ENCODE data around the gene DGCR2.

DGCR2 gene

DNA sequence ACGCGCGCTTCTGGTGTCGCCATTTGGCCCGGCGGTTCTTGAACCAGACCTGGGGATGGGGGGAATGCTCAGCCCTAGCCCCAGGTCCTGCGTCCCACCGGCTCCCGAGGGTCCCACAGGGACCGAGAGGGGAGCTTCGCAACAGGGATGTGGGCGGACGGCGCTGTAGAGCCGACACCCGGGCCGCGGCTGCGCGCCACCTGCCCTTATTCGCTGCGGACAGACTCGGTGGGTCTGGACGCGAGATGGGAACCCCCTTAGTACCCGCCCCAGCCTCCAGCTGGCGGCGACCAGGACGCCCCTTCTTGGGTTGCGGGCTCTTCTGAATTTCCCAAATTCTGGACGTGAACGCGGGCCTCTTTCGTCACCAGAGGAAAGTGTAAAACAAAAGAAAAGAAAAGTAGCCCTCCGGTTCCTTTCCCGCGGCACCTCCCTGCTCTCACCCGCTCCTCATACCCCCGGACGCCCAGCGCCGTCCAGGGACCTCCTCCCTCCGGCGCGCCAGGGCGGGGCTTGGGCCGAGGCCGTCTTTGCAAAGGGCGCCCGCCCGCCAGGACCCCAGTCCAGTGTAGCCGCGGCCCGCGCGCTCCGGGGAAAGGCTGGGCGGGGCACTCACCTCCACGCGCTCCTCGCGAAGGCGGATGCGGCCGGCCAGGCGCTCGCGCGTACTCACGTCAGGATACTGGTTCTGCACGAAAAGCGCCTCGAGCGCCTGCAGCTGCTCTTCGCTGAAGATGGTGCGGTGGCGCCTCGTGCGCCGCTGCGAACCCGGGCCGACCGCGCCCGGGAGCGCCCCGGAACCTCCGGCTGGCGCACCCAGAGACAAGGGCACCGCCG lies 27.1 kb upstream of the DGCR2 start:
- H3K79me2 ChIP-seq (ENCODE audit: insufficient read depth, low read length): peaks cover 2% of the 10 kb centered on the region
- no peak overlapping the region for H3K4me3 ChIP-seq (ENCODE audit: insufficient read depth, low read length, poor library complexity, severe bottlenecking)
- no peaks in the 10 kb centered on the region for H3K27me3 ChIP-seq (ENCODE audit: low read length)
- no peak overlapping the region for H3K9ac ChIP-seq (ENCODE audit: low read length)
- H3F3A ChIP-seq (ENCODE audit: insufficient read depth): no peaks in the 10 kb centered on the region
- H3K4me2 ChIP-seq (ENCODE audit: low read depth, low read length, poor library complexity, severe bottlenecking): no peak overlapping the region
- H4K20me1 ChIP-seq (ENCODE audit: low read depth, low read length): no peaks in the 10 kb centered on the region
- H3K9me2 ChIP-seq (replicated peaks; ENCODE audit: insufficient read depth, low read length): no peaks in the 10 kb centered on the region
- no peak overlapping the region for H3K27ac ChIP-seq (ENCODE audit: low read depth, low read length)
- no peaks in the 10 kb centered on the region for H3K9me3 ChIP-seq (ENCODE audit: insufficient read depth, low read length)
- H2AFZ ChIP-seq (ENCODE audit: low read depth, low read length, severe bottlenecking): no peak overlapping the region
- H3K36me3 ChIP-seq (ENCODE audit: low read length): no peaks in the 10 kb centered on the region
- TF ChIP-seq, protein P1, sequence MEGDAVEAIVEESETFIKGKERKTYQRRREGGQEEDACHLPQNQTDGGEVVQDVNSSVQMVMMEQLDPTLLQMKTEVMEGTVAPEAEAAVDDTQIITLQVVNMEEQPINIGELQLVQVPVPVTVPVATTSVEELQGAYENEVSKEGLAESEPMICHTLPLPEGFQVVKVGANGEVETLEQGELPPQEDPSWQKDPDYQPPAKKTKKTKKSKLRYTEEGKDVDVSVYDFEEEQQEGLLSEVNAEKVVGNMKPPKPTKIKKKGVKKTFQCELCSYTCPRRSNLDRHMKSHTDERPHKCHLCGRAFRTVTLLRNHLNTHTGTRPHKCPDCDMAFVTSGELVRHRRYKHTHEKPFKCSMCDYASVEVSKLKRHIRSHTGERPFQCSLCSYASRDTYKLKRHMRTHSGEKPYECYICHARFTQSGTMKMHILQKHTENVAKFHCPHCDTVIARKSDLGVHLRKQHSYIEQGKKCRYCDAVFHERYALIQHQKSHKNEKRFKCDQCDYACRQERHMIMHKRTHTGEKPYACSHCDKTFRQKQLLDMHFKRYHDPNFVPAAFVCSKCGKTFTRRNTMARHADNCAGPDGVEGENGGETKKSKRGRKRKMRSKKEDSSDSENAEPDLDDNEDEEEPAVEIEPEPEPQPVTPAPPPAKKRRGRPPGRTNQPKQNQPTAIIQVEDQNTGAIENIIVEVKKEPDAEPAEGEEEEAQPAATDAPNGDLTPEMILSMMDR (IDR thresholded peaks at IDR 0.05; ENCODE audit: insufficient read depth, low read length, poor library complexity, severe bottlenecking): no peak
- TF ChIP-seq EZH2phosphoT487 (conservative IDR thresholded peaks at IDR 0.05; ENCODE audit: low read length): no peak

DNA sequence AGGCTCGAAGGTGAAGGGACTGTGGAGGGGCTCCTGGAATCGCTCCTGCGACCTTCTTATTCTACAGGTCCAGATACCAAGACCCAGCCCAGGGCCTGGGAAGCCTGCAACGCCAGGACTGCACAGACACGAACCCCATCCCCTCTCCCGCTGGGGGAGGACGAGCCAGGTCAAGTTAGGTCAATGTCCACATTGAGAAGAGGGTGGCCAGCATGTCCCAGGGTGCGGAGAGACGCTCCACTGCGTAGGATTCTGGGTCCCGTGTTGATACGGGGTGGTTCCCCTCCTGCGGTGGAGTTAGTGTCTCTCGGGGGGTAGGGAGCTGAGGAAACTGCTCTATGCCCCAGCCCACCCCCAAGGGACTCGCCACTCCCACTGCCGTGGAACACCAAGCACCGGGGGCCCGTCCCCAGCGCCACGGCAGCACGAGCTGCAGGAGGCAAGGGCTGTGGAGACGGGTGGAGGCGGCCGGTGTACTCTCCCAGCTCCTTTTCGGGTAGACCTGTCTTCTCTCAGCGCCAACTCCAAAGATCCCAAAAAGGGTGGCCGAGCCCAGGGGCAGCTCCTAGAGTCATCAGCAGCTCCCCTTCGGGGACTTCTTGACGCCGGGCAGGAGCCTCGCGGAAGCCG lies 26.3 kb upstream of the DGCR2 start:
- peaks cover 9% of the 10 kb centered on the region for H3K79me2 ChIP-seq (ENCODE audit: insufficient read depth, low read length)
- H3K4me3 ChIP-seq (ENCODE audit: insufficient read depth, low read length, poor library complexity, severe bottlenecking): no peak overlapping the region
- no peak overlapping the region for H3K27ac ChIP-seq (ENCODE audit: low read depth, low read length)
- TF ChIP-seq, protein P1 (IDR thresholded peaks at IDR 0.05; ENCODE audit: insufficient read depth, low read length, poor library complexity, severe bottlenecking): no peak
- TF ChIP-seq EZH2phosphoT487 (conservative IDR thresholded peaks at IDR 0.05; ENCODE audit: low read length): no peak
- H3F3A ChIP-seq (ENCODE audit: insufficient read depth): no peaks in the 10 kb centered on the region
- H3K4me2 ChIP-seq (ENCODE audit: low read depth, low read length, poor library complexity, severe bottlenecking): no peak overlapping the region
- H3K27me3 ChIP-seq (ENCODE audit: low read length): no peaks in the 10 kb centered on the region
- no peaks in the 10 kb centered on the region for H3K9me3 ChIP-seq (ENCODE audit: insufficient read depth, low read length)
- no peak overlapping the region for H2AFZ ChIP-seq (ENCODE audit: low read depth, low read length, severe bottlenecking)
- H3K9ac ChIP-seq (ENCODE audit: low read length): no peak overlapping the region
- H4K20me1 ChIP-seq (ENCODE audit: low read depth, low read length): no peaks in the 10 kb centered on the region
- no peaks in the 10 kb centered on the region for H3K36me3 ChIP-seq (ENCODE audit: low read length)
- H3K9me2 ChIP-seq (replicated peaks; ENCODE audit: insufficient read depth, low read length): no peaks in the 10 kb centered on the region

DNA sequence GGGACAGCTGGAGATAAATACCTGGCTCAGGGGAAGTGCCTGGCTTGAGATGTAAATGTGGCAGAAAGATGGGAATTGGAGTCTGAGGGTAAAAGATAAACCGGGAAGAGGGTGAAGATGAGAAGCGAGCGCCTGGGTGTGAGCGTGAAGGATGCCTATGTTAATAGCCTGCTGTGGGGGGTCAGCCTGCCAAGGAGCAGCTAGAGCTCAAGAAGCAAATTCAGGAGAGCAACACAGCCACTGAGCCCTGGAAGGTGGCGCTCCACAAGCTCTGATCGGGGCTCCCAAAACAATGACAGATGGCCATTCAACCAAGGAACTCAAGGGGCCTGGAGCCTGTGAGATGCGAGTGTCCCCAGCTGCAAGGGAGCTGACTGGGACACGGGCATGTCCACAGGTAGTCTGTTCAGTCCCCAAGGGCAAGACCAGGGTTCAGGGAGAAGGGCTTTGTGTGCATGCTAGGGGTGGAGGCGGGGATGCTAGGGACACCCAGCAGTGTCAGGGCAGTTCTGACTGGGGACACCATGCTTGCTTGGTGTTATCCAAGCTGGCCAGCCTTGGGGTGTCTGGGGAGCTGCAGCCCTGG lies 25.1 kb upstream of the DGCR2 start:
- no peak overlapping the region for H2AFZ ChIP-seq (ENCODE audit: low read depth, low read length, severe bottlenecking)
- no peaks in the 10 kb centered on the region for H3K9me2 ChIP-seq (replicated peaks; ENCODE audit: insufficient read depth, low read length)
- no peaks in the 10 kb centered on the region for H3K9me3 ChIP-seq (ENCODE audit: insufficient read depth, low read length)
- no peak for TF ChIP-seq EZH2phosphoT487 (conservative IDR thresholded peaks at IDR 0.05; ENCODE audit: low read length)
- TF ChIP-seq, protein P1 (IDR thresholded peaks at IDR 0.05; ENCODE audit: insufficient read depth, low read length, poor library complexity, severe bottlenecking): no peak
- no peaks in the 10 kb centered on the region for H3K36me3 ChIP-seq (ENCODE audit: low read length)
- no peak overlapping the region for H3K9ac ChIP-seq (ENCODE audit: low read length)
- H4K20me1 ChIP-seq (ENCODE audit: low read depth, low read length): no peaks in the 10 kb centered on the region
- no peaks in the 10 kb centered on the region for H3F3A ChIP-seq (ENCODE audit: insufficient read depth)
- no peak overlapping the region for H3K27ac ChIP-seq (ENCODE audit: low read depth, low read length)
- peaks cover 13% of the 10 kb centered on the region for H3K79me2 ChIP-seq (ENCODE audit: insufficient read depth, low read length)
- H3K27me3 ChIP-seq (ENCODE audit: low read length): no peaks in the 10 kb centered on the region
- H3K4me3 ChIP-seq (ENCODE audit: insufficient read depth, low read length, poor library complexity, severe bottlenecking): no peak overlapping the region
- H3K4me2 ChIP-seq (ENCODE audit: low read depth, low read length, poor library complexity, severe bottlenecking): no peak overlapping the region
